Ecto neural progenitor cell (in vitro differentiated cells): ENCODE data around the gene OR8D4.
"Not testable (repeated sequence)": the region's sequence is repeated elsewhere in the genome, so short reads cannot be mapped to it uniquely, and the experiment has no call there.

Source experiments
- DNase-seq: peaks from one replicate; pipeline ENCODE4 v3.0.0-alpha.2; 2018; ENCODE audit warnings: low spot score

Gene OR8D4

DNA sequence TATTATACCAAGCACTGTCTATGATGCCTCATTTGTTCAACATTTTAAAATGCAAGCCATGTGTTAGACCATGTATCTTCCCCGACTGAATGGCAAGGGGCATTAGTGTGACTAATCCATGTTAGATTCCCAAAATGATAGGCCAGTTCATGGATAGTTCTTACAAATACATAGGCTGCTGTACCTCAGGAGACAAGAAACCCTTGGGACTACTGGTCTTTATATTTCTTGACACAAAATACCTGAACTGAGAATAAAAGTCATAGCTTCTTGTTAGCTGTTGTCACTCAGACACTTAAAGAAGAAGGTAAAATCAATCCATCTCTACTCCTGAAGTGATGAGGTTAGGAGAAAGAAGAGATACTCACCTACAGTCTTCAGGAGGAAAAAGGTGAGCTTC is at the start of gene OR8D4:
Gene OR8D4, plus strand, starts transcription at position 301 of the 400 bp plus-strand sequence. CDS start 4,265 bp downstream, outside the sequence.
- DNase-seq: no peak

DNA sequence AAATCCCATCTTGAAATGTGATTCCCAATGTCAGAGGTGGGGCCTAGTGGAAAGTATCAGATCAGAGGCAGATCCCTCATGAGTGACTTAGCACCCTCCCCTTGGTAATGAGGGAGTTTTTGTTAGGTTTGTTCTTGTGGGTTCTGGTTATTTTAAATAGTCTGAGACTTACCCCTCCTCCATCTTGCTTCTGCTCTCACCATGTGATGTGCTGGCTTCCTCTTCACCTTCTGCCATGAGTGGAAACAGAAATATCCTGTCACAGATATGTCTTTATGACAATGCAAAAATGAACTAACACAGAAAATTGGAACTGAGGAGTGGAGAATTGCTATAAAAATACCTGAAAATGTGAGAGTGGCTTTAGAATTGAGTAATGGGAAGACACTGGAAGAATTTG is 49.6 kb upstream of the OR8D4 start:
- no peak for DNase-seq

DNA sequence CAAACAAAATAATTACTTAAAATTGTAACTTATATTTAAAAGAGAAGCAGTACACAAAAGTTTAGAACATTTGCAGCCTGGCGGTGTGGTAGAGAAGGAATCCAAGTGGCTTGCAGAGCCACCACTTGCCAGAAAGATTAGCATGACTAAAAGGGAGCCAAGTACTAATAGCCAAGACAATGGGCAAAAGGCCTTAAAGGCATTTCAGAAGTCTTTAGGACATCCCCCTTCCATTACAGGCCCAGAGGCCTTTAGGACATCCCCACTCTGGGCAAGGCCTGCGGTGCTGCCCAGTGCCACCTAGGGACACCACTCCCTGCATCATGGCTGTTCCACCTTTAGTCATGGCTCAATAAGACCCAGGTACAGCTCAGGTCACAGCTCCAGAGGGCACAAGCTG is 48.9 kb upstream of the OR8D4 start:
- DNase-seq: no peak

DNA sequence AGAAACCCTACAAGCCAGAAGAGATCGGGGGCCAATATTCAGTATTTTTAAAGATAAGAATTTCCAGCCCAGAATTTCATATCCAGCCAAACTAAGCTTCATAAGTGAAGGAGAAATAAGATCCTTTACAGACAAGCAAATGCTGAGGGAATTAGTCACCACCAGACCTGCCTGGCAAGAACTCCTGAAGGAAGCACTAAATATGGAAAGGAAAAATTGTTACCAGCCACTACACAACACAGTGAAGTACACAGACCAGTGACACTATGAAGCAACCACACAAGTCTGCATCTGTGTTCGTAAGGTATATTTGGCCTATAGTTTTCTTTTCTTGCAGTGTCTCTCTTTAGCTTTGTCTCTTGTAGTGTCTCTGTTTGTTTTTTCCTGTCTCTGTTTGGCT is 45.5 kb upstream of the OR8D4 start:
- no peak for DNase-seq

DNA sequence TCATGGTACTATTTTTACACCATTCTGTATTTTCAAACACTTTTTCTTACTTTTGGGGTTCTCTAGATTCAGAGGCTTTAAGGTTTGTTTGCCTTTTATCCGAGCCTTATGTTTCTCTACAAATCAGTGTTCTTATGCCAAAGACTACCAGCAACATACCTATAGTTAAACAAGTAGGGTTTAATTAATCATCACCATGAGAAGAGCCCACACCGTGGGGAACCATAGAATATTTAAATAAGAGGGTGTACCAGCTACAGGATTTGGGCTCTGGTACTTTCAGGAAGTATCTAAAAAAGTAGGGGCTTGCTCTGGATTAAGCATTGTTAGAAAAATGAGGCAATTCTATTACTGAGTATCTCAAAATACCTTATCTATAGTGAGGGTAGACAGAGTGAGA is 42.2 kb upstream of the OR8D4 start:
- no peak for DNase-seq

DNA sequence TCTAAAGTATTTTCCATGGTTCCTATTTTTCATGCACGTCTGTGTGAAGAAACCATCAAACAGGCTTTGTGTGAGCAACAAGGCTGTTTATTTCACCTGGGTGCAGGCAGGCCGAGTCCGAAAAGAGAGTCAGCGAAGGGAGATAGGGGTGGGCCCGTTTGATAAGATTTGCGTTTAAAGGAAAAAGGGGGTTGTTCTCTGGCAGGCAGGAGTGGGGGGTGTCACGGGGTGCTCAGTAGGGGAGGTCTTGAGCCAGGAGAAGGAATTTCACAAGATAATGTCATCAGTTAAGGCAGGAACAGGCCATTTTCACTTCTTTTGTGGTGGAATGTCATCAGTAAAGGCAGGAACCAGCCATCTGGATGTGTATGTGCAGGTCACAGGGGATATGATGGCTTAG is 36.7 kb upstream of the OR8D4 start:
- not testable (repeated sequence) for DNase-seq

DNA sequence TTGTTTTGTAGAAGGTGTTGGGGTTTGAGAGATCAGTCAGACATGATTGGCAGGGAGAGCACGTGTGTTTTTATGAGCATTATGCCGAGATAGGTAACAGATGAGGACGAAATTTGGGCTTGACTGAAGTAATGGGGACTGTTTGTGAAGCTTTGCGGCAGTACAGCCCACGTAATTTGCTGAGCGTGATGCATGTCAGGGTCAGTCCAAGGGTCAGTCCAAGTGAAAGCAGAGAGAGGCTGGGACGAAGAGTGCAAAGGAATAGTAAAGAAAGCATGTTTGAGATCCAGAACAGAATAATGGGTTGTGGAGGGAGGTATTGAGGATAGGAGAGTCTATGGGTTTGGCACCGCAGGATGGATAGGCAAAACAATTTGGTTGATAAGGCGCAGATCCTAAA is 34.2 kb upstream of the OR8D4 start:
- not testable (repeated sequence) for DNase-seq

DNA sequence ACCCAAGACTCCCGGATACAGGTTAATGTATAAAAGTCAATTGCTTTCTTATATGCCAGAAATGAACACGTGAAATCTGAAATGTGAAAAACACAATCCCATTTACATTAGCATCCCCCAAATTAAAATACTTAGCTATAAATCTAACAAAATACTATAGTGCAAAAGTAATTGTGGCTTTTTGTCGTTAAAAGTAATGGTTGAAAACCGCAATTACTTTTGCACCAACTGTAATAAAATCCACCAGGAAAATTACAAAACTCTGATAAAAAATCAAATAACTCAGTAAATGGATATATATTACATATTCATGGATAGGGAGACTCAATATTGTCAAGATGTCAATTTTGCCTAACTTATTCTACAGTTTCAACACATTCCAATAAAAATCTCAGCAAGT is 21.1 kb upstream of the OR8D4 start:
- no peak for DNase-seq

DNA sequence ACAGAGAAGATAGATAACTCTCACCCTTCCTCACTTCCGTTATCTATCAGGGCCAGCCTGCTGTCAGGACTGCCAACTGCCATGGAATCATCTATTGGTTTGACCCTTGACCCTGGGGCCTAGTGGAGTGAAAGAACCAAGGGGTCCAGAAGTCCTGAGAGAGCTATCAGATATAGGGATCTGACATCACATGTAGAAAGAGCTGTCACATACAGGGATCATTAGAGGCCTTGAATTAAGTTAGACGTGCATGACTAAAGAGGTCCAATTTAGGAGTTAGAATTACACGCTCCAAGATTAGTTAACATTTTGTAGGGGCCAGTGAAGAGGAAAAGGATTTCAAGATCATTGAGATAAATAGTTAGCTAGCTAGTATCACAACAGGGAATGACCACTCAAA is 16.4 kb upstream of the OR8D4 start, which contains the start of gene TMEM225:
Gene TMEM225, minus strand, starts transcription at position 101 of the 400 bp plus-strand sequence. CDS start 245 bp downstream, outside the sequence.
- DNase-seq: no peak

DNA sequence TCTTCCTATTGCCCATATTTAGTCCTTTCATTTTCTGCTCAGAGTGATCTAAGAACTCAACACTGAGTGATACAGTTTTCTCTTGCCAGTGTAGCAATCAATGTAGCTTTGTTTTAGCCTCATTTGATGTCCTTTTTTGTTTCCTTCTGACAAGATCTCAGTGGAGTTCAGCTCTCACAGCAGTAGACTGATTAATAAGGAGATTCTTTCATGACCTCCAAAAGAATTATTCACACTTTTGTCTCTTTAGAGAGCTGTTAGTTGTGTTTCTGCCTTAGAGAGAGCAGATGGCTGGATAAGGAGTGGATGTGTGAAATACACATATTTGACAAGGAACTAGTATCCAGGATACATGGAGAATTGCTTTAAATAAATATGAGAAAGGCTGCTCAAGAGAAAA is 9.9 kb upstream of the OR8D4 start:
- no peak for DNase-seq

DNA sequence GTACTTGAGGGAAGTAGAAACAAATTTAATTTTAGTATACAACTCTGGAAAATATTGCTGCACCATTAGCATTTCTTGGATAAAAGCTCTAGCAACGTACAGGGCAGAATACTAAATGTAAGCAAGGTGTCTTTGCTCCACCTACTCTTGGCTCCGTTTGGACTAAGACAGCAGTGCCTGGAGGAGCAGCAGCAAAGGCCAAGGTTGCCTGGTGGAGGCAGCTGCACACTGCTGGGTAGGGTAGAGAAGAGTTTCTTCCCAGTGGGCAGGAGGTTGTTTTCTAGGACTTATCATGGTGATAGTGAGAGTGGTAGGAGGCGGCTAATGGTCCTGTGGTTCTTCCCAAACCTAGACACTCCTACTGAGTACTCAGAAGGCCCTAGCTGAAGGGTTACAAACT is 2.2 kb upstream of the OR8D4 start:
- DNase-seq: no peak

DNA sequence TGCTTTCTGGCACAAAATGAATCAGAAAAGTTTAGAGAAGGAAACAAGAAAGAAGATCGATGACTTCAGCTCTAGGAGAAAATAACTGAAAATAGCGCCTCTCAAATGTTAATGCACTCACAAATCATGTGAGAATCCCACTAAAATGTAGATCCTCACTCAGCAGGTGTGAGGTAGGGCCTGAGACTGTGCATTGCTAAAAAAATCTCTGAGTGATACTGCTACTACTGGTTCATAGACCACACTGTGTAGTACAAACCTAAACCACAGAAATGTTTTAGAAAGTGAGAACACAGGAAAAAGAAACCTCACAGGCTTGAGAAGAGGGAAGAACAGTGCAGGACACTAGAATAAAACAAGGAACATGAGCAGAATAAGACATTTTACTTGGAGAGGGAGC is 2.0 kb downstream of the OR8D4 start:
- no peak for DNase-seq

DNA sequence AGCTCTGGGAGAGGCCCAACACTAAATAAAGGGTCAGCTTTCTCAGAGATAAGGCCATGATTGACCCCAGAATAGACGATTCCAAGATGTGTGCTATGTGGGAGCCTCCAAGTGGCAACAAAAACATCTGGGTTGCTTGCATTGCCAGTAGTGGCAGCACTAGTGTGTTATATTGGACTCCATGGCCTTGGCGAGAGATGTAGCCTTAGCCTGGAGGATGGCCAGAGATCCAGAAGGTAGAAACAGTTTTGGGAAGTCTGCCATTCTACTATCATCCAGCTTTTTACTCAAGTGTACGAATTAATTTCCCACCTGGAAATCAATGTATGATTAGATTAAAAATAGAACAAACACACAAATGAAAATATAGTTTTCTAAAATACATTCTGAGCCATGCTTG is 3.0 kb downstream of the OR8D4 start:
- no peak for DNase-seq

DNA sequence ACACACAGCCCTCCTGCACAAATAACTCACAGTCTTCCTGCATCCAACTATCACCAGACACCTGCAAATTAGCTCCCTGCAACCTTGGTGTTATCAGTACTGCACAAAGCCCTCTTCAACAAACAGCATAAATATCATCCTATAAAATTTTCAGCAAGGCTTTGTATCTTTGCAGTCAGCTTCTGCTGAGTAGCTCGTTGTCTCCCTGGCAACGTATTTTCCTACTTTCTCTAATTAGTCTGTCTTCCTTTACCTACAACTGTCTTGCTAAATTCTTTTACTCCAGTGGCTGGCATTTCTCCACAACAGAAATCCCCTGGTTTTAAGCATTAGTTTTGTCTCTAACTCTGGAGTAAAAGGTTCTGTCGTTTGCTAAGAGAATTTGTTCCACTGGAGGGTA is 3.9 kb downstream of the OR8D4 start:
- DNase-seq: no peak

DNA sequence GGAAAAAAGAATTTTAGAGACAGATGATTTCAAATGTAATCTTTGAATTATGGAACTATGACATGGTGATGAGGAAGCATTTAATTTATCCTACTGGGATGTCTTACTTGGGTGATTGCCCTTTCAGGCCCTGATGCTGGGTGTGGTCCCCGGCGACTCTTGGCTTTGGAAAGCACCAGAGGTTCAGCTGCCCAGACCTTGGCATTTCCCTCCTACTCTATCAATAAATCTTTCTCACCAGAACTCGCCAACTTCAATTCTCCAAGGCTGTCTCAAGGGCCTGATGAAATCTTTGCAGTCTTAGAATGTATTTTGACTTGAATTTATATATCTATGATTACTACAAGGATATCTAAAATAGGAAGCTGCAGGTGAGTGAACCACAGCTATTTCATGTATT is 19.0 kb downstream of the OR8D4 start:
- DNase-seq: no peak

DNA sequence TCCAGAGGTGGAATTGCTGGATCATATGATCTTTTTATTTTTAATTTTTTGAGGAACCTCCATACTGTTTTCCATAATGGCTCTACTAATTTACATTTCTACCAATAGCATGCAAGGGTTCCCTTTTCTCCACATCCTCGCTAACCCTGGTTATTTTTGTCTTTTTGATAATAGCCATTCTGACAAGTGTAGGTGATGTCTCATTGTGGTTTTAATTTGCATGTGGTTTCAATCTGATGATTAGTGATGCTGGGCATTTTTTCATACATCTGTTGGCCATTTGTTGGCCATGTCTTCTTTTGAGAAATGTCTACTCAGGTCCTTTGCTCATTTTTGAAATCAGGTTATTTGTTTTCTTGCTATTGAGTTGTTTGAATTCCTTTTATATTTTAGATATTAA is 22.1 kb downstream of the OR8D4 start:
- DNase-seq: no peak

DNA sequence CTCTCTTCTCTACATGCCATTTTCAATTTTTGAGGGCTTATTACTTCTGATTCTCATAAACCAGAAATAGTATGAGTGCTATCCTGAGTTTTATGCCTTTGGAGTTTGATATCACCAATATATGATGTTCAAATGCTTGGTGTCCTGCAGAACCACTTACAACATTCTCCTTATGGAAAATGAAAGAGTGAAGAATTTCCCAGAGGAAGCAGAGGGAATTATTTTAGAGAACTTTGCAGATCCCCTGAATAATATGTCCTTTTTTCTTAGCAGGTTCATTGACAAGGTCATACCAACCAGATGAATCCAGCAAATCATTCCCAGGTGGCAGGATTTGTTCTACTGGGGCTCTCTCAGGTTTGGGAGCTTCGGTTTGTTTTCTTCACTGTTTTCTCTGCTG is 37.4 kb downstream of the OR8D4 start, which contains the start of gene OR4D5:
Gene OR4D5, plus strand, starts transcription at position 301 of the 400 bp plus-strand sequence. Its CDS starts 0 bp downstream, at position 301.
- no peak for DNase-seq

DNA sequence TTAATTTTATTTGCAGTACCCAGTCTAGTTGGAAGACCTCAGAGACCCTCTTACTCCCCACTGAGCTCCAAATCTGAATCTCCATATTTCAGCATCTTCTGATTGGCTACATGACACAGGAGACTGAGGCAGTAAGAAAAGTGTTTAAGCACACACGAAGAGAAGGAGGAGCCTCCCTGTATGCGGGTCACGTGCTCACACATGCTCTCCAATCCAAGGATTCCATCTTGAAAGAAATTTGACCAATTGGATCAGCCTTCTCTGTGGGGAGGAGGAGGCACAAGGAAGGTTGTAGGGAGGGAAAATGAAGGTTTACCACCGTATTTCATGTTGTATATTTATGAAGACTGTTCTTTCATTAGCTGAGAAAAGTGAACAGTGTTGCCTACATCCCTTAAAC is 40.4 kb downstream of the OR8D4 start:
- no peak for DNase-seq

DNA sequence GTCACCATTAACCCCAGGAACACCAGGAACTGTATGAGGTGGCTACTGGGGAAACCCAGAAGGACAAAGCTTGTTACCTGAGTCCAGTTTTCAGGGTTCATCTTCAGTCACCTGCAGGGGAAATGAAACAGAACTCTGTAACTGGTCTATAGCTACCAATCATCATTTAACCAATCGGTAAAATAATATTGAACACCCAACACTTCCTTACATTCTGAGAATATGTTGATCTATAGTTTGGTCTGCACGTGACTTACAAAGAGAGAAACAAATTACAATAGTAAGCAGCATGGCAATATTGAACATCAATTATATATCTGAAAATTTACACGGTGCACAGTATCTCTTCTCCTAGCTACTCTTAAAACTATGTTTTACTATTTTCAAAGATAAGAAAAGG is 41.8 kb downstream of the OR8D4 start, which contains the start of gene OR6T1:
Gene OR6T1, minus strand, starts transcription at position 101 of the 400 bp plus-strand sequence. Its CDS starts 0 bp downstream, at position 101.
- DNase-seq: no peak

DNA sequence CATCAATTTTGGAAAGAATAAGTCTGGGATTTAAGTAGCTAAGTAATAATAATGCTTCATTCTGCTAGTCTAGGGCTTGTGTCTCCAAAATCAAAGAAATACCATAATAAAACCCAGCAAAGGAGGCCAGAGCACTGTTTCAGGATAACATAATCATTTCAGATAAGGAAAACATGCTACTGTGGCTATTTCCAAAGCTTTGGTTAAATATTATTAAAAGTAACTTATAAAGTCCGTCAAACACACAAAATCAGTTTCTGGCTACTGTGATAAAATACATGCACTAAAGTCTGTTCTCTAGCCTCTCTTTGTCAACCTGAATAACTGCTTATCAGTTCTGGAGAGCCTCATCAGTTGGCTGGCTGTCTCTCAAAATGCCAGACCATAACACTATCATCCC is 43.2 kb downstream of the OR8D4 start:
- no peak for DNase-seq

DNA sequence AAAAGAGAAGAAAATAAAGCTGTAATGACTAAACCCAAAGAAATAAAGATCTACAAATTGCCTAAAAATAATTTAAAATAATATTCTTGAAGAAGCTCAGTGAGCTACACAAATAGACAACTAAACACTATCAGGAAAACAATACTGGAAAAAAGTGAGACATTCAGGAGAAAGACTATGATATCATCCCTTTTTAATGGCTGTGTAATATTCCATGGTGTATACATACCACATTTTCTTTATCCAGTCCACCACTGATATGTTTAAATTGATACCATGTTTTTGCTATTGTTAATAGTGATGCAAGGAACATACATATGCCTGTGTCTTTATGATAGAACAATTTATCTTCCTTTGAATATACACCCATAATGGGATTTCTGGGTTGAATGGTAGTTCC is 54.8 kb downstream of the OR8D4 start:
- DNase-seq: no peak
